Measurements from ENCODE around the gene CLN5. TPM values are rescaled to one million over a fixed set of nuclear protein-coding genes. Genes with fewer than 3 reads are reported as not detected.

The CLN5 gene
- total and polyA plus RNA-seq, 9 donors: 31.7 to 52.2 (median 36.6) TPM

GRCh38 chr13:77034881-77035280 is 43.0 kb downstream of the CLN5 start:
- Histone ChIP-seq H3K4me3 (no peak overlapping the region), H3K27ac (no peak overlapping the region), H3K36me3 (no peaks in the 10 kb centered on the region), H3K9me3 (no peaks in the 10 kb centered on the region), H3K27me3 (no peaks in the 10 kb centered on the region), H3K4me1 (ENCODE audit: insufficient read depth) (peaks cover 6% of the 10 kb centered on the region)
- TF ChIP-seq POLR2A (IDR thresholded peaks at IDR 0.05) (no peak), CTCF (IDR thresholded peaks at IDR 0.05) (no peak), EP300 (IDR thresholded peaks at IDR 0.05) (no peak)
- DNase-seq: no peak
- 93 to 96% (median 94%) methylated on average over 5 of the region's 5 CpGs for WGBS, 3 donors
- intact Hi-C loops (cut with DNase I): no loop called here

- TF ChIP-seq POLR2A (IDR thresholded peaks at IDR 0.05) (no peak), CTCF (IDR thresholded peaks at IDR 0.05) (no peak), EP300 (IDR thresholded peaks at IDR 0.05) (no peak)
- no peak for DNase-seq
- no peak overlapping the region for H3K4me3 ChIP-seq
- peak overlapping the region in 1 of 2 donors; percentile 52 for H3K27ac ChIP-seq
- no peaks in the 10 kb centered on the region for H3K36me3 ChIP-seq
- WGBS, 3 donors: 2 to 30% (median 9%) methylated on average over 1 of the region's 1 CpG
- intact Hi-C loops (cut with DNase I): no loop called here
- no peaks in the 10 kb centered on the region for H3K27me3 ChIP-seq
- H3K4me1 ChIP-seq (ENCODE audit: insufficient read depth): peaks cover 6% of the 10 kb centered on the region
- no peaks in the 10 kb centered on the region for H3K9me3 ChIP-seq
Measured at GRCh38 chr13:77036279-77036678, 44.4 kb downstream of the CLN5 start.

GRCh38 chr13:77038907-77039480 is 47.1 kb downstream of the CLN5 start:
- H3K4me3 ChIP-seq: no peak overlapping the region
- WGBS, 3 donors: 56 to 61% (median 58%) methylated on average over 5 of the region's 5 CpGs
- TF ChIP-seq POLR2A (IDR thresholded peaks at IDR 0.05): no peak
- no peak for TF ChIP-seq CTCF (IDR thresholded peaks at IDR 0.05)
- no peak for TF ChIP-seq EP300 (IDR thresholded peaks at IDR 0.05)
- H3K4me1 ChIP-seq (ENCODE audit: insufficient read depth): peaks cover 6% of the 10 kb centered on the region
- H3K9me3 ChIP-seq: no peaks in the 10 kb centered on the region
- intact Hi-C loops (cut with DNase I): no loop called here
- H3K27ac ChIP-seq: no peak overlapping the region
- no peaks in the 10 kb centered on the region for H3K27me3 ChIP-seq
- DNase-seq: no peak
- no peaks in the 10 kb centered on the region for H3K36me3 ChIP-seq

- Histone ChIP-seq H3K9me3 (no peaks in the 10 kb centered on the region), H3K4me1 (ENCODE audit: insufficient read depth) (peaks cover 6% of the 10 kb centered on the region), H3K36me3 (no peaks in the 10 kb centered on the region), H3K27me3 (no peaks in the 10 kb centered on the region), H3K4me3 (no peak overlapping the region), H3K27ac (no peak overlapping the region)
- no peak for DNase-seq
- intact Hi-C loops (cut with DNase I): no loop called here
- TF ChIP-seq CTCF (IDR thresholded peaks at IDR 0.05): no peak
- TF ChIP-seq POLR2A (IDR thresholded peaks at IDR 0.05): no peak
- no peak for TF ChIP-seq EP300 (IDR thresholded peaks at IDR 0.05)
- WGBS, 3 donors: 89 to 93% (median 90%) methylated on average over 7 of the region's 7 CpGs
Measured at GRCh38 chr13:77040076-77040475, 48.2 kb downstream of the CLN5 start.
